ENCODE measurements around the gene RIMBP3B. TPM values are rescaled to one million over a fixed set of nuclear protein-coding genes. Genes with fewer than 3 reads are reported as not detected.
"Not testable (repeated sequence)": the region's sequence is repeated elsewhere in the genome, so short reads cannot be mapped to it uniquely, and the experiment has no call there.

Gene RIMBP3B
- total RNA-seq, 1 experiment from 2014 or later: 0.34 TPM

- H3K4me3 ChIP-seq (ENCODE audit: low read length); H4K20me1 ChIP-seq (ENCODE audit: insufficient read depth, low read depth, low read length); H3K9ac ChIP-seq (ENCODE audit: low read length): not testable (repeated sequence)
Measured at GRCh38 chr22:21368603-21369310, 14.8 kb upstream of the RIMBP3B start.

DNA sequence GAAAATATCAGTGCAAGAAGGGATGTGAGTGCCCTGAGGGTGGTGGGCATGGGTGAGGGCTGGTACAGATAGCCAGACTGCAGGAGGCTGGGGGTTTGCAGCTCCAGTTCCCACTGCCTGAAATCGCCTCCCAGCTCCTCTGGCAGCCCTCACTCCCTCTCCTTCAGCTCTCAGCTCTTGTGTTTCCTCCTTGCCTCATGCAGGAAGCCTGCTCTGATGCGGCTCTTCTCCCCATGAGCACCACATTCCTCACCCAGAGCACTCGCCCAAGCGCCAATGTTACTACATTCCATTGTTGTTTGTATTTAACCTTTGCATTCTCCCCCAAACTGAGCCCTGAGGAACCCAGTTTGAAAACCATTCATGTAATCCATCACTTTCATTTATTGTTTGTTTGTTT lies 7.7 kb upstream of the RIMBP3B start:
- not testable (repeated sequence) for H3K27me3 ChIP-seq (ENCODE audit: low read length); DNase-seq; H4K20me1 ChIP-seq (ENCODE audit: insufficient read depth, low read depth, low read length); H3K4me2 ChIP-seq (ENCODE audit: low read depth, low read length, poor library complexity, severe bottlenecking); H3K79me2 ChIP-seq (ENCODE audit: low read length); H3K4me3 ChIP-seq (ENCODE audit: low read length); H3K9me3 ChIP-seq (ENCODE audit: low read length); H3K4me1 ChIP-seq (ENCODE audit: low read length); H3K36me3 ChIP-seq (ENCODE audit: insufficient read depth, low read length); H3K27ac ChIP-seq (ENCODE audit: low read length); H2AFZ ChIP-seq (ENCODE audit: low read length); H3K9me2 ChIP-seq (replicated peaks; ENCODE audit: insufficient read depth, low read length); H3K9ac ChIP-seq (ENCODE audit: low read length)

More at GRCh38 chr22:21368603-21369310, 14.8 kb upstream of the RIMBP3B start:
- not testable (repeated sequence) for H3K27me3 ChIP-seq (ENCODE audit: low read length); H2AFZ ChIP-seq (ENCODE audit: low read length); H3K9me2 ChIP-seq (replicated peaks; ENCODE audit: insufficient read depth, low read length); H3K27ac ChIP-seq (ENCODE audit: low read length); H3K9me3 ChIP-seq (ENCODE audit: low read length); H3K4me1 ChIP-seq (ENCODE audit: low read length); H3K79me2 ChIP-seq (ENCODE audit: low read length); H3K36me3 ChIP-seq (ENCODE audit: insufficient read depth, low read length); DNase-seq; H3K4me2 ChIP-seq (ENCODE audit: low read depth, low read length, poor library complexity, severe bottlenecking)

DNA sequence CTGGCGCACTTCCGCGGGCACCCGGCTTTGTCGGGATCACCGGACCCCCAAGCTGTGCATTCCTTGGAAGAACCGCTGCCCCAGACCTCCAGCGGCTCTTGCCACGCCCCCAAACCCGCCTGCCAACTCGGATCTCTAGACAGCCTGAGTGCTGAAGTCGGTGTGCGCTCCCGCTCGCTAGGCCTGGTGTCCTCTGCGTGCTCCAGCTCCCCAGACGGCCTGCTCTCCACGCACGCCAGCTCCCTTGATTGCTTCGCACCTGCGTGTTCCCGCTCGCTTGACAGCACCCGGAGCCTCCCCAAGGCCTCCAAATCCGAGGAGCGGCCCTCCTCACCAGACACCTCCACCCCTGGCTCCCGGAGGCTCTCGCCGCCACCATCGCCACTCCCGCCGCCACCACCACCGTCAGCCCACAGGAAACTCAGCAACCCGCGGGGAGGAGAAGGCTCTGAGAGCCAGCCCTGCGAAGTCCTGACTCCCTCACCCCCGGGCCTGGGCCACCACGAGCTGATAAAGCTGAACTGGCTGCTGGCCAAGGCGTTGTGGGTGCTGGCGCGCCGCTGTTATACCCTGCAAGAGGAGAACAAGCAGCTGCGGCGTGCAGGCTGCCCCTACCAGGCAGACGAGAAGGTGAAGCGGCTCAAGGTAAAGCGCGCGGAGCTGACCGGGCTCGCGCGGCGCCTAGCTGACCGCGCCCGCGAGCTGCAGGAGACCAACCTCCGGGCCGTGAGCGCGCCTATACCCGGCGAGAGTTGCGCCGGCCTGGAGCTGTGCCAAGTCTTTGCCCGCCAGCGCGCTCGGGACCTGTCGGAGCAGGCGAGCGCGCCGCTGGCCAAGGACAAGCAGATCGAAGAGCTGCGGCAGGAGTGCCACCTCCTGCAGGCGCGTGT lies 1.2 kb downstream of the RIMBP3B start:
- not testable (repeated sequence) for H3K4me3 ChIP-seq (ENCODE audit: low read length); H3K27ac ChIP-seq (ENCODE audit: low read length); H3K79me2 ChIP-seq (ENCODE audit: low read length); H3K9me2 ChIP-seq (replicated peaks; ENCODE audit: insufficient read depth, low read length); H3K36me3 ChIP-seq (ENCODE audit: insufficient read depth, low read length); DNase-seq; H3K9me3 ChIP-seq (ENCODE audit: low read length); H4K20me1 ChIP-seq (ENCODE audit: insufficient read depth, low read depth, low read length); H3K27me3 ChIP-seq (ENCODE audit: low read length); H3K4me2 ChIP-seq (ENCODE audit: low read depth, low read length, poor library complexity, severe bottlenecking); H2AFZ ChIP-seq (ENCODE audit: low read length); H3K4me1 ChIP-seq (ENCODE audit: low read length); H3K9ac ChIP-seq (ENCODE audit: low read length)

DNA sequence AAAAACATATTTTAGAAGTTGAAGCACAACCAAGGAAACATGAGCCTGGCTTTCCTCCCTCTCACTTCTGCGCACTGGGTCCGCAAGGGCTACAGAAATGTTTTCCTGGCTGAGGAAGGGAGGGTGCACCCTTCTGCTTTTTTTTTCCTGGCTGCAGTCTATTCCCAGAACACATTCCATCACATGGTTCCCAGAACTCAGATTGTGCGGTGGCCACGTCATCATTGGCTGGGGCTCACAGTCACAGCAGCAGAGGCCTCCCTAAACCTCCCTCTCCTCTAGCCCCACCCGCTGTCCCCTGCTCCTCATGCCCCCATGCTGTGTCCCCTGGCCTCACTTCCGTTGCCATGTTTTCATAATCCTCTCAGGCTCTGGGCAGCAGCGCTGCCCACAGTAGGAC lies 5.9 kb downstream of the RIMBP3B start:
- H2AFZ ChIP-seq (ENCODE audit: low read length); H3K9ac ChIP-seq (ENCODE audit: low read length); H3K79me2 ChIP-seq (ENCODE audit: low read length); H3K4me3 ChIP-seq (ENCODE audit: low read length); H3K9me3 ChIP-seq (ENCODE audit: low read length); H3K9me2 ChIP-seq (replicated peaks; ENCODE audit: insufficient read depth, low read length); DNase-seq; H3K36me3 ChIP-seq (ENCODE audit: insufficient read depth, low read length); H3K27ac ChIP-seq (ENCODE audit: low read length); H4K20me1 ChIP-seq (ENCODE audit: insufficient read depth, low read depth, low read length); H3K4me1 ChIP-seq (ENCODE audit: low read length); H3K27me3 ChIP-seq (ENCODE audit: low read length); H3K4me2 ChIP-seq (ENCODE audit: low read depth, low read length, poor library complexity, severe bottlenecking): not testable (repeated sequence)

- not testable (repeated sequence) for H3K9ac ChIP-seq (ENCODE audit: low read length); H3K4me1 ChIP-seq (ENCODE audit: low read length); H4K20me1 ChIP-seq (ENCODE audit: insufficient read depth, low read depth, low read length); H3K27me3 ChIP-seq (ENCODE audit: low read length); H2AFZ ChIP-seq (ENCODE audit: low read length); H3K9me2 ChIP-seq (replicated peaks; ENCODE audit: insufficient read depth, low read length); H3K36me3 ChIP-seq (ENCODE audit: insufficient read depth, low read length); H3K4me3 ChIP-seq (ENCODE audit: low read length); H3K4me2 ChIP-seq (ENCODE audit: low read depth, low read length, poor library complexity, severe bottlenecking); H3K27ac ChIP-seq (ENCODE audit: low read length); H3K9me3 ChIP-seq (ENCODE audit: low read length); DNase-seq; H3K79me2 ChIP-seq (ENCODE audit: low read length)
Measured at GRCh38 chr22:21390013-21390412, 6.5 kb downstream of the RIMBP3B start.

DNA sequence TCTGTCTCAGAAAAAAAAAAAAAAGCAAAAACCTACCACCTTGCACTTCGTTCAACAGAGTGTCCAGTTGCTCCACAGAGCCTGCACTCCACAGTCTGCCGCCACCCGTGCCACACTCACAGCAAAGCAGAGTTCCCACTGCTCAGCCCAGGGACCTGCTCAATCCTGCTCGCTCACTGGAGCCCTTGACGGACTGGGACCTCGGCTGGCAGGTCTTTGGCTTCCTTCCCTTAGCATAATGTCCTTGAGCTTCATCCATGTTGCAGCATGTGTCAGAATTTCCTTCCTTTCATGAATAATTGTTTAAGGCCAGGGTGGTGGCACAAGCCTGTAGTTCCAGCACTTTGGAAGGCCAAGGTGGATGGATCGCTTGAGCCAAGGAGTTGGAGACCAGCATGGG lies 11.1 kb downstream of the RIMBP3B start:
- not testable (repeated sequence) for H3K9me3 ChIP-seq (ENCODE audit: low read length); H3K4me1 ChIP-seq (ENCODE audit: low read length); H3K36me3 ChIP-seq (ENCODE audit: insufficient read depth, low read length); DNase-seq; H3K9ac ChIP-seq (ENCODE audit: low read length); H3K27ac ChIP-seq (ENCODE audit: low read length); H3K79me2 ChIP-seq (ENCODE audit: low read length); H3K4me2 ChIP-seq (ENCODE audit: low read depth, low read length, poor library complexity, severe bottlenecking); H4K20me1 ChIP-seq (ENCODE audit: insufficient read depth, low read depth, low read length); H3K27me3 ChIP-seq (ENCODE audit: low read length); H3K9me2 ChIP-seq (replicated peaks; ENCODE audit: insufficient read depth, low read length); H2AFZ ChIP-seq (ENCODE audit: low read length); H3K4me3 ChIP-seq (ENCODE audit: low read length)

DNA sequence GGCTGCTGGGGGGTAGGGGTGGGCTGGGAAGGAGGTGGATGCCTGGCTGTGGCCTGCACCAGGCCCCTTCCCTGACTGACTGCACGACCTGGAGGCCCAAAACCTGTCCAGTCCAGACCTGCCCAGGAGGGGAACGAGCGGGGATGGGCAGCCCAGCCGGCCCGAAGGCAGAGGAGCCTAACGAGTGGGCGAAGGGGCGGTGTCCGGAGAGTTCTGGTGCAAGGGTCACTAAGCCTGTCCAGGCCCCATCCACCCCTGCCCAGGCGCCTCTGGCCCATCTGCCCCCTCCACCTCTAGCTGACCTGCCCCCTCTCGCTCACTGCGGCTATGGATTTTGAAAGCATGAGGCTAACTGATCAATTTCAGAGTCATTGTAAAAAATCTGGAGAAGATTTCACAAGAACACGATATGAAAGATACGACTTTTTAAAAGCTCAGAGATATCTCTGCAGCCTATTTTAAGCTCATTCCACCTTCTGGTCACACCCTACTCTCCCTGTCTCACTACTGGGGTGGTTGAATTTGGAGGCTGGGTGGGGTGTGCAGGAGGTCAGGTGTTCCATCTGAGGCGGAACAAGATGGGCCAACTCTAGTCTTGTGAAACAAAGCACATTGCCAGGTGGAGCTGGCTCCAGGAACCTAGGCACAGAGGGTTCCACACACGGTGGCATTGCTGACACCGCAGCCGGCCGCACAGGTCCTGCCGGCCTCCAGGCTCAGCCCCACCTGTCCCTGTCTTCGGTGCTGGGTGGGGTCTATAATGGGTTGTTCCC lies 17.8 kb downstream of the RIMBP3B start:
- not testable (repeated sequence) for H3K27ac ChIP-seq (ENCODE audit: low read length); H3K36me3 ChIP-seq (ENCODE audit: insufficient read depth, low read length); H3K9me3 ChIP-seq (ENCODE audit: low read length); H3K27me3 ChIP-seq (ENCODE audit: low read length); H2AFZ ChIP-seq (ENCODE audit: low read length); DNase-seq; H3K4me3 ChIP-seq (ENCODE audit: low read length); H3K9ac ChIP-seq (ENCODE audit: low read length); H4K20me1 ChIP-seq (ENCODE audit: insufficient read depth, low read depth, low read length); H3K9me2 ChIP-seq (replicated peaks; ENCODE audit: insufficient read depth, low read length); H3K79me2 ChIP-seq (ENCODE audit: low read length); H3K4me2 ChIP-seq (ENCODE audit: low read depth, low read length, poor library complexity, severe bottlenecking); H3K4me1 ChIP-seq (ENCODE audit: low read length)

DNA sequence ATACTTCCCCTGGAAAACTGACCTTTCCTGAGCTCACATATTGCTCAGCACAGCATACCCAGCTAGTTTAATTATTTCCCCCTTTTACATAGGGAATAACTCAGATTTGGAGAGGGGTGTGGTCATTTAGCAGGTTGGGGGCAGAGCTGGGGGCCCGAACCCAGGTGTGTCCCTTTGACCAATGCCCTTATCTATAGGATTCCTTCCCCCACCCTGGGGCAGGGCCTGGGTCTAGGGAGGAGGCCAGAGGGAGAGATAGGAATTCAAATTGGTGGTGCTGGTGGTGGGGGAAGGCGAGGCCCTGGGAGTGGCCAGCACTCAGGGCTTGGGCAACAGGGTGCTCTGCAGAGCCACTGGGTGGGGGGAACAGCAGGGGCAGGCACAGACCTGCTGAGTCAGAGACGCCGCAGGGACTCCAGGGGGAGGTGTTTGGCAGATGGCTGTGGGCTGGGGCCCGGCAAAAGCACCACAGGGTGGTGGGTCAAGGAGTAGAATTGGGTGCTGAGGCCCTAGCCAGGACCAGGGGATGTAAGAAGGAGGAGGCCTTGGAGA lies 19.3 kb downstream of the RIMBP3B start:
- not testable (repeated sequence) for H4K20me1 ChIP-seq (ENCODE audit: insufficient read depth, low read depth, low read length); DNase-seq; H2AFZ ChIP-seq (ENCODE audit: low read length); H3K27ac ChIP-seq (ENCODE audit: low read length); H3K4me1 ChIP-seq (ENCODE audit: low read length); H3K79me2 ChIP-seq (ENCODE audit: low read length); H3K4me3 ChIP-seq (ENCODE audit: low read length); H3K9me2 ChIP-seq (replicated peaks; ENCODE audit: insufficient read depth, low read length); H3K9me3 ChIP-seq (ENCODE audit: low read length); H3K4me2 ChIP-seq (ENCODE audit: low read depth, low read length, poor library complexity, severe bottlenecking); H3K27me3 ChIP-seq (ENCODE audit: low read length); H3K9ac ChIP-seq (ENCODE audit: low read length); H3K36me3 ChIP-seq (ENCODE audit: insufficient read depth, low read length)
